GM18870 (cell line): ENCODE data around the gene IFNGR2.
"Not testable (repeated sequence)": the region's sequence is repeated elsewhere in the genome, so short reads cannot be mapped to it uniquely, and the experiment has no call there.

ENCODE experiments used
- ATAC-seq: cut with Tn5 transposase; IDR thresholded peaks from one replicate; pipeline ENCODE4 v1.9.1; 2021; ENCODE audit warnings: moderate library complexity; ENCODE audit not compliant: unreplicated experiment

The IFNGR2 gene

GRCh38 chr21:33403128-33403785 lies at the start of gene IFNGR2:
Gene IFNGR2 (plus strand): TSS chr21:33403413. CDS start chr21:33403544, 131 bp downstream.
- no peak for ATAC-seq

- no peak for ATAC-seq
These were observed 47.9 kb upstream of the IFNGR2 start for GRCh38 chr21:33355355-33355754.

GRCh38 chr21:33355996-33356395 lies 47.2 kb upstream of the IFNGR2 start:
- ATAC-seq = no peak

GRCh38 chr21:33357177-33357576 lies 46.0 kb upstream of the IFNGR2 start:
- no peak for ATAC-seq

GRCh38 chr21:33359446-33359845 lies 43.8 kb upstream of the IFNGR2 start:
- no peak for ATAC-seq

- no peak for ATAC-seq
These were observed 42.9 kb upstream of the IFNGR2 start for GRCh38 chr21:33360281-33360680.

- peak; percentile 44 for ATAC-seq
These were observed 42.2 kb upstream of the IFNGR2 start for GRCh38 chr21:33360881-33361602.

- peak; percentile 41 for ATAC-seq
These were observed 41.1 kb upstream of the IFNGR2 start for GRCh38 chr21:33362044-33362555.

GRCh38 chr21:33363911-33364609 lies 39.2 kb upstream of the IFNGR2 start:
- not testable (repeated sequence) for ATAC-seq

GRCh38 chr21:33364830-33365229 lies 38.4 kb upstream of the IFNGR2 start:
- no peak for ATAC-seq

GRCh38 chr21:33367309-33367973 lies 35.8 kb upstream of the IFNGR2 start:
- no peak for ATAC-seq

- ATAC-seq = no peak
These were observed 35.1 kb upstream of the IFNGR2 start for GRCh38 chr21:33368124-33368523.

- ATAC-seq = no peak
These were observed 34.6 kb upstream of the IFNGR2 start for GRCh38 chr21:33368576-33368975.

GRCh38 chr21:33369586-33369985 lies 33.6 kb upstream of the IFNGR2 start:
- ATAC-seq = no peak

GRCh38 chr21:33370305-33370704 lies 32.9 kb upstream of the IFNGR2 start:
- ATAC-seq = no peak

- ATAC-seq = no peak
These were observed 31.8 kb upstream of the IFNGR2 start for GRCh38 chr21:33371366-33371765.

GRCh38 chr21:33372582-33372981 lies 30.6 kb upstream of the IFNGR2 start:
- no peak for ATAC-seq

GRCh38 chr21:33373451-33373850 lies 29.8 kb upstream of the IFNGR2 start:
- no peak for ATAC-seq

- no peak for ATAC-seq
These were observed 29.1 kb upstream of the IFNGR2 start for GRCh38 chr21:33374080-33374449.

GRCh38 chr21:33374450-33375096 lies 28.6 kb upstream of the IFNGR2 start:
- ATAC-seq = no peak
